Measurements from ENCODE around the gene CDK2AP2.

DNA sequence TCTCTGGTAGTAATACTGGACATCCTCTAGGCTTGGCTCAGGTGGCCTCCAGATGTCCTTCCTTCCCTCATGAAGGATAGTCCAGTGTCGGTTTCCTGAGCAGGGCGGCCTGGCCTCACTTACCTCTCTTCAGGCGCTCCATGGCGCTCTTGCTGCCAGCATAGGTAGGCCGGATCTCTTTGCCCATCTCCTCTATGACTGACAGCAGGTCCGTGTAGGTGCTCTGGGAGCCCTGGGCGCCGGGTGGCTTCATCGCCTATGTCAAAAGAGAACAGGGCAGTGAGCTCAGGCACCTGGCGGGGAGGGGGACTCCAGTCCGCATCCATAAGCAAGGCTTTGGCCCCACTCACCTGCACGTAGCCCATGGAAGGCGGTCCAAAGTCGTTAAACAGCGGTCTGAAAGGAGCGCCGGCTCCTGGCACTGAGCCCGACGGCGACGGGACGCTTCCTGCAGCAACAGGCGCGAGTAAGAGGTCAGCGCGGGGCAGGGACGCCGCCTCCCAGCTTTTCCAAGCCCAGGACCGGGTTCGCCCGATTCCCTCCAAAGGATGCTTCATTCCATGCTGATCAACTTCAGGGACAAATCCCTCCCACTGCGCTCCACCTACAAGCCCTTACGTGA is 609 bp downstream of the CDK2AP2 start:
- no peak for TF ChIP-seq CTCF (IDR thresholded peaks at IDR 0.05)
- no peak for TF ChIP-seq POLR2A (IDR thresholded peaks at IDR 0.05)

Data from thyroid gland (tissue), 4 donors.